ENCODE results near the gene ADGRG7.

ADGRG7 gene

GRCh38 chr3:100682854-100683760, 73.7 kb downstream of the ADGRG7 start:
- DNase-seq (ENCODE audit: low spot score) = no peak
- no peaks in the 10 kb centered on the region for H3K4me1 Mint-ChIP-seq (ENCODE audit: low read depth)
- H3K27me3 Mint-ChIP-seq (ENCODE audit: low read depth) = peaks cover 11% of the 10 kb centered on the region
- no peak overlapping the region for H3K4me3 Mint-ChIP-seq
- H3K9me3 Mint-ChIP-seq = no peaks in the 10 kb centered on the region
- H3K27ac Mint-ChIP-seq = no peak overlapping the region
- no peaks in the 10 kb centered on the region for H3K36me3 Mint-ChIP-seq (ENCODE audit: low read depth)

DNA sequence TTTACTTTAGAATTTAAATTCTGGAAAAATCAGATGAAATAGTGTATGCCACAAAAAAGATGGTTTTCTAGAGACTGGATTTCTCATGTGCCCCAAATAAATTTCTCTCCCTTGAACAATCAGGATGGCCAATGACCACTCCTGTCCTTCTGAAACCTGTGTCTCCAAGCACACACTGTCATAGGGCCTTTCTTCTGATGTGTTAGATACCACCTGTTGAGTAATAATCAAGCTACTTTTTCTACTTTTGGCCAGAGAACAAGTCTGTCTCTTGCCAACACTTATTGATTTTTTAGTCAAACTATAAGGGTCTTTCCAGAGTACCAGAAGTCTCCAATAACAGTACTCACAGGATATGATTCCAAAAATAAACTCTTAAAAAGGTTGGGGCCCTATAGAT, 83.8 kb downstream of the ADGRG7 start:
- Mint-ChIP-seq H3K4me1 (ENCODE audit: low read depth) (no peaks in the 10 kb centered on the region), H3K27ac (no peak overlapping the region), H3K4me3 (no peak overlapping the region), H3K27me3 (ENCODE audit: low read depth) (peaks cover 47% of the 10 kb centered on the region), H3K36me3 (ENCODE audit: low read depth) (no peaks in the 10 kb centered on the region), H3K9me3 (no peaks in the 10 kb centered on the region)
- no peak for DNase-seq (ENCODE audit: low spot score)

DNA sequence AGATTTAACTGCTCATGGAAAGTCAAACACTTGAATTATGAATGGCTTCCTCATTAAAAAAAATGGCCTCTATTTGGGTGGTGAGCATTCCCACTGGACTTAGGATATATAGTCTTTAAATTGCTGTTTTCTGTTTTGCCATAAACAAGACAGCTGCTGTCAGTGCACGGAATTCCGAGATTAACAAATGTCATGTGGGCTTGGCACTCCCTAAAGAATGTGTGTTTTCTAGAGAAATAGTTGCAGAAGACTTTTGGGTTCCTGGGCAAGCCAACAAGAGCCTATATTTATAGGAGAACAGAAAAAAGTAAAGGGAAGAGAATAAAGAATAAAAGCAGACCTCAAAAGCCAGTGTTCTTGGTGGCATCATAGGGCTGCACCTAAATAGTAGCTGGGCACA, 86.3 kb downstream of the ADGRG7 start:
- H3K4me3 Mint-ChIP-seq = no peak overlapping the region
- H3K9me3 Mint-ChIP-seq = no peaks in the 10 kb centered on the region
- peaks cover 56% of the 10 kb centered on the region for H3K27me3 Mint-ChIP-seq (ENCODE audit: low read depth)
- H3K27ac Mint-ChIP-seq = no peak overlapping the region
- no peaks in the 10 kb centered on the region for H3K4me1 Mint-ChIP-seq (ENCODE audit: low read depth)
- H3K36me3 Mint-ChIP-seq (ENCODE audit: low read depth) = no peaks in the 10 kb centered on the region
- no peak for DNase-seq (ENCODE audit: low spot score)

- no peak for DNase-seq (ENCODE audit: low spot score)
- no peaks in the 10 kb centered on the region for H3K9me3 Mint-ChIP-seq
- H3K27ac Mint-ChIP-seq = no peak overlapping the region
- H3K36me3 Mint-ChIP-seq (ENCODE audit: low read depth) = no peaks in the 10 kb centered on the region
- H3K4me1 Mint-ChIP-seq (ENCODE audit: low read depth) = no peaks in the 10 kb centered on the region
- no peak overlapping the region for H3K4me3 Mint-ChIP-seq
- peaks cover 58% of the 10 kb centered on the region for H3K27me3 Mint-ChIP-seq (ENCODE audit: low read depth)
Measured at GRCh38 chr3:100696161-100696560, 86.8 kb downstream of the ADGRG7 start.

DNA sequence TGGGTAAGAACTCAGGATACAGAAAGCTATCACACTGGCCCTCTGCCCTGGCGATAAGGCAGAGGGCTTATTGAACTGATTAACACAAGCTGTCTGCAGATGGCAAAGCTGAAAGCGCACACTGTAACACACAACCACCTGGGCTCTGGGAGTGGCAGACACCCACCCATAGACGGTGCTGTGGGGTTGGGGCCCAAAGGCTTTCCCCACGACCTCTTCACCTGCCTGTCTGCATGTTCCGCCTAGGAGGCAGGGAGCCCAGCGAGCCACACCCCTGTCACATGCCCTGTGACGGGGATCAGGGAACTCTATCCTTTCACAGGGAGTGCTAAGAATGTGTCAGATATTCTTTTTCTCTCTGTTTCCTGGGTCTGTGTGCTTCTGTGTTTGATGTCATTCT, 87.8 kb downstream of the ADGRG7 start:
- H3K27me3 Mint-ChIP-seq (ENCODE audit: low read depth) = peaks cover 55% of the 10 kb centered on the region
- no peaks in the 10 kb centered on the region for H3K36me3 Mint-ChIP-seq (ENCODE audit: low read depth)

DNA sequence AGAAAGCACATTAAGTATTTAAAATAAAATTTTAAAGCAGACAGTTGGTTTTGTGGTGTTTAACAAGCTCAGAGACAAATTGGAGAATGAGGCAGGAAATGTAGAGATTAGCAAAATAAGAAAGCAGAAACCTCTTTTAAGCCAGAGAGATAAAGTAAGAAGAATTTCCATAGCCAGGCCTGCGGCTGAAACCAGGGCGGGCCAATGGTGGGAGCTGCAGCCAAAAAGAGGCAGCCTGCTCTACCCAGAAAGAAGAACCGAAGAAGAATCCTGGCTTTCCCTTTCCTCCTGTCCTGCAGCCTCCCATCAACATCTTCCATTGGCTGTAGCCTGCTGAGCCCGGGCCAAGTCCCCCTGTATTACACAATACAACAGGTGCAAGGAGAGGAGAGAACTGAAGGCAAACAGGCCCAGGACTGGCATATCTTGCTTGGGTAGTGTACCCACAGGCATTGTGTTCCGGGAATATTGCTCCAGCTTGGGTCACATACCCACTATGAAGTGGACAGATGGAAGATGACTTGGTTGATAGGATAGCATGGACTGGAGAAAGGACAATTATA, 88.4 kb downstream of the ADGRG7 start:
- no peak overlapping the region for H3K4me3 Mint-ChIP-seq
- H3K9me3 Mint-ChIP-seq = no peaks in the 10 kb centered on the region
- no peak overlapping the region for H3K27ac Mint-ChIP-seq
- H3K4me1 Mint-ChIP-seq (ENCODE audit: low read depth) = peaks cover 5% of the 10 kb centered on the region
- no peaks in the 10 kb centered on the region for H3K36me3 Mint-ChIP-seq (ENCODE audit: low read depth)
- DNase-seq (ENCODE audit: low spot score) = no peak
- peaks cover 52% of the 10 kb centered on the region for H3K27me3 Mint-ChIP-seq (ENCODE audit: low read depth)

More for the DNA sequence above, 87.8 kb downstream of the ADGRG7 start:
- peaks cover 2% of the 10 kb centered on the region for H3K4me1 Mint-ChIP-seq (ENCODE audit: low read depth)
- H3K27ac Mint-ChIP-seq = no peak overlapping the region
- DNase-seq (ENCODE audit: low spot score) = no peak
- no peak overlapping the region for H3K4me3 Mint-ChIP-seq
- H3K9me3 Mint-ChIP-seq = no peaks in the 10 kb centered on the region

- H3K9me3 Mint-ChIP-seq = no peaks in the 10 kb centered on the region
- DNase-seq (ENCODE audit: low spot score) = no peak
- no peak overlapping the region for H3K27ac Mint-ChIP-seq
- H3K4me3 Mint-ChIP-seq = no peak overlapping the region
- H3K4me1 Mint-ChIP-seq (ENCODE audit: low read depth) = peaks cover 6% of the 10 kb centered on the region
- H3K36me3 Mint-ChIP-seq (ENCODE audit: low read depth) = no peaks in the 10 kb centered on the region
- peaks cover 50% of the 10 kb centered on the region for H3K27me3 Mint-ChIP-seq (ENCODE audit: low read depth)
Measured at GRCh38 chr3:100698736-100699135, 89.3 kb downstream of the ADGRG7 start.

- Mint-ChIP-seq H3K4me3 (no peak overlapping the region), H3K27me3 (ENCODE audit: low read depth) (peaks cover 41% of the 10 kb centered on the region), H3K36me3 (ENCODE audit: low read depth) (no peaks in the 10 kb centered on the region), H3K27ac (no peak overlapping the region), H3K4me1 (ENCODE audit: low read depth) (peaks cover 6% of the 10 kb centered on the region), H3K9me3 (no peaks in the 10 kb centered on the region)
- no peak for DNase-seq (ENCODE audit: low spot score)
Measured at GRCh38 chr3:100700708-100701107, 91.3 kb downstream of the ADGRG7 start.

DNA sequence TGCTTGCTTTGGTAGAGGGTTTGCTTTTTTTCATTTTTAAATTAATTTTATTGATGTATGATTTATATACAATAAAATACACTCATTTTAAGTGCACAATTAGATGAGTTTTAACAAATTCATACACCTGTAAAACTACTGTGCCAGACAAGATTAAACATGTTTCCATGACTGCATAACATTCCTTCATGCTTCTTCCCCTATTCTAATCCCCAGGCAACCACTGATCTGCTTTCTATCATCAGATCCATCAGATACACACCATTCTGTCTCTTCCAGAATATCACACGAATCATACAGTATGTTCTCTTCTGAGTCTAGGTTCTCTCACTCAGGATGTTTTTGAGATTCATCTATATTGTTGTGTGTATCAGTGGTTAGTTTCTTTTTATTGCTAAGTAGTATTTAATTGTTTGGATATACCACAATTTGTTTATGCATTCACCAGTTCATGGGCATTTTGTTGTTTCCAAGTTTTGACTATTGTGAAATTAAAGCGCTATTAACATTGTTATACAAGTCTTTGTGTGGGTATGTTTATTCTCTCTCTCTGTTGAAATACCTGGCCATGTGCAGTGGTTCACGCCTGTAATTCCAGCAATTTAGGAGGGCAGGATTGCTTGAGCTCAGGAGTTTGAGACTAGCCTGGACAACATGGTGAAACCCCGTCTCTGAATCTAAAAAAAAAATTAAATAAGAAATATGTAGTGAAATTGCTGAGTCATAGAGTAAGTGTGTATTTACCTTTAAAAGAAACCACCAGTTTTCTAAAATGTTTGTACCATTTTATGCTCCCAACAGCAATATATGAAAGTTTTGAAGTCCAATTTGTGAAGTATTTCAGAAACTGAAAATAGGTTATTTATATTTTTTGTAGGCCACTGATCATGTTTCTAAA, 92.9 kb downstream of the ADGRG7 start:
- Mint-ChIP-seq H3K27me3 (ENCODE audit: low read depth) (peaks cover 30% of the 10 kb centered on the region), H3K4me3 (no peak overlapping the region), H3K27ac (no peak overlapping the region), H3K36me3 (ENCODE audit: low read depth) (no peaks in the 10 kb centered on the region), H3K4me1 (ENCODE audit: low read depth) (peaks cover 7% of the 10 kb centered on the region), H3K9me3 (no peaks in the 10 kb centered on the region)
- no peak for DNase-seq (ENCODE audit: low spot score)

GRCh38 chr3:100702980-100703345, 93.6 kb downstream of the ADGRG7 start:
- peaks cover 7% of the 10 kb centered on the region for H3K4me1 Mint-ChIP-seq (ENCODE audit: low read depth)
- no peaks in the 10 kb centered on the region for H3K9me3 Mint-ChIP-seq
- no peak for DNase-seq (ENCODE audit: low spot score)
- H3K4me3 Mint-ChIP-seq = no peak overlapping the region
- H3K27ac Mint-ChIP-seq = no peak overlapping the region
- H3K27me3 Mint-ChIP-seq (ENCODE audit: low read depth) = peaks cover 25% of the 10 kb centered on the region
- H3K36me3 Mint-ChIP-seq (ENCODE audit: low read depth) = no peaks in the 10 kb centered on the region

- no peak for DNase-seq (ENCODE audit: low spot score)
- no peak overlapping the region for H3K4me3 Mint-ChIP-seq
- H3K27me3 Mint-ChIP-seq (ENCODE audit: low read depth) = peaks cover 16% of the 10 kb centered on the region
- peaks cover 9% of the 10 kb centered on the region for H3K9me3 Mint-ChIP-seq
- H3K27ac Mint-ChIP-seq = no peak overlapping the region
- H3K36me3 Mint-ChIP-seq (ENCODE audit: low read depth) = peaks cover 3% of the 10 kb centered on the region
- peaks cover 13% of the 10 kb centered on the region for H3K4me1 Mint-ChIP-seq (ENCODE audit: low read depth)
Measured at GRCh38 chr3:100703865-100704264, 94.5 kb downstream of the ADGRG7 start.

GRCh38 chr3:100706365-100706764, 97.0 kb downstream of the ADGRG7 start:
- peaks cover 21% of the 10 kb centered on the region for H3K4me1 Mint-ChIP-seq (ENCODE audit: low read depth)
- no peaks in the 10 kb centered on the region for H3K27me3 Mint-ChIP-seq (ENCODE audit: low read depth)
- no peak overlapping the region for H3K27ac Mint-ChIP-seq
- H3K9me3 Mint-ChIP-seq = peaks cover 11% of the 10 kb centered on the region
- H3K36me3 Mint-ChIP-seq (ENCODE audit: low read depth) = peaks cover 13% of the 10 kb centered on the region
- no peak for DNase-seq (ENCODE audit: low spot score)
- H3K4me3 Mint-ChIP-seq = no peak overlapping the region

DNA sequence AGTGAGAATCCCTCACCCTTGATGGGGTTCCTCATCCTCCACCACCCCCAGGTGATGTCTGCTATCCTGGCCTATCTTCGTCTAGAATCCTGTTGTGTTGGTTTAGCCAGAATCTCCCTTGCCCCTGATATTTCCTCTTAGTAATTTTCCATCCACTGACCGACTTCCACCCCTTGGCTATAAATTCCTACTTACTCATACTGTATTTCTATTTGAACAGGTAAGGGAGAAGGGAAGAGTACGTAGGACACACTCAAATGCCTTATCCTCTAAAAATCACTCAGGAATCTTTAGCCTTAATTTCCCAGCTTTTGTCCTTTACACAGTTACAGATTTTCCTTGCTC, 99.2 kb downstream of the ADGRG7 start:
- Mint-ChIP-seq H3K4me3 (peak overlapping the region; percentile 86), H3K4me1 (ENCODE audit: low read depth) (peaks cover 32% of the 10 kb centered on the region), H3K9me3 (peaks cover 11% of the 10 kb centered on the region), H3K27me3 (ENCODE audit: low read depth) (no peaks in the 10 kb centered on the region), H3K36me3 (ENCODE audit: low read depth) (peaks cover 23% of the 10 kb centered on the region), H3K27ac (peak overlapping the region; percentile 92)
- no peak for DNase-seq (ENCODE audit: low spot score)

Data from T-helper 2 cell treated with Interferon-gamma antibody and Interleukin-4, amounts not matched to agents 5 μg/mL and 100 μg/mL, for 36 hours (primary cell).